RWPE1 (cell line): ENCODE measurements around the gene RNPS1.

Experiments
- CTCF ChIA-PET: fragments of 350-600 bp; sonication (Branson Sonifier 250); formaldehyde crosslinking; extraction: SDS; loops from one replicate; lab custom pipeline; 2021; lab: Yijun Ruan, JAX
- POLR2A ChIA-PET: fragments of 400-600 bp; formaldehyde crosslinking; extraction: SDS; loops from one replicate; lab custom pipeline; 2020; ENCODE audit warnings: antibody characterized with exemption; ENCODE audit not compliant: low non-redundant PET; lab: Yijun Ruan, JAX
- DNase-seq: peaks from one replicate; pipeline ENCODE4 v3.0.0; 2012; ENCODE audit warnings: low spot score
- H3K27ac ChIP-seq: fragments of 450-650 bp; 2 replicates; pipeline ENCODE4 v1.5.1; 2017
- TF ChIP-seq, protein P1 (sequence below): fragments of 450-650 bp; conservative IDR thresholded peaks from 2 replicates; pipeline ENCODE4 v1.5.1; 2017; ENCODE audit warnings: low read depth, mild to moderate bottlenecking

RNPS1 gene

GRCh38 chr16:2208772-2209171 is 59.2 kb downstream of the RNPS1 start:
- peak overlapping the region; percentile 93 for H3K27ac ChIP-seq
- CTCF ChIA-PET: interaction anchor here (0.7 kb wide), 1 partner anchor 68 kb away, joined by 3 read pairs; no protein-coding TSS in a partner anchor
- POLR2A ChIA-PET: no interaction called here
- TF ChIP-seq, protein P1, sequence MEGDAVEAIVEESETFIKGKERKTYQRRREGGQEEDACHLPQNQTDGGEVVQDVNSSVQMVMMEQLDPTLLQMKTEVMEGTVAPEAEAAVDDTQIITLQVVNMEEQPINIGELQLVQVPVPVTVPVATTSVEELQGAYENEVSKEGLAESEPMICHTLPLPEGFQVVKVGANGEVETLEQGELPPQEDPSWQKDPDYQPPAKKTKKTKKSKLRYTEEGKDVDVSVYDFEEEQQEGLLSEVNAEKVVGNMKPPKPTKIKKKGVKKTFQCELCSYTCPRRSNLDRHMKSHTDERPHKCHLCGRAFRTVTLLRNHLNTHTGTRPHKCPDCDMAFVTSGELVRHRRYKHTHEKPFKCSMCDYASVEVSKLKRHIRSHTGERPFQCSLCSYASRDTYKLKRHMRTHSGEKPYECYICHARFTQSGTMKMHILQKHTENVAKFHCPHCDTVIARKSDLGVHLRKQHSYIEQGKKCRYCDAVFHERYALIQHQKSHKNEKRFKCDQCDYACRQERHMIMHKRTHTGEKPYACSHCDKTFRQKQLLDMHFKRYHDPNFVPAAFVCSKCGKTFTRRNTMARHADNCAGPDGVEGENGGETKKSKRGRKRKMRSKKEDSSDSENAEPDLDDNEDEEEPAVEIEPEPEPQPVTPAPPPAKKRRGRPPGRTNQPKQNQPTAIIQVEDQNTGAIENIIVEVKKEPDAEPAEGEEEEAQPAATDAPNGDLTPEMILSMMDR: no peak
- no peak for DNase-seq

GRCh38 chr16:2208308-2208707 is 59.6 kb downstream of the RNPS1 start:
- CTCF ChIA-PET: interaction anchor here (0.5 kb wide), 1 partner anchor 70 kb away, joined by 3 read pairs; no protein-coding TSS in a partner anchor
- POLR2A ChIA-PET: no interaction called here
- TF ChIP-seq, protein P1: no peak
- H3K27ac ChIP-seq: peak overlapping the region; percentile 93
- no peak for DNase-seq

DNA sequence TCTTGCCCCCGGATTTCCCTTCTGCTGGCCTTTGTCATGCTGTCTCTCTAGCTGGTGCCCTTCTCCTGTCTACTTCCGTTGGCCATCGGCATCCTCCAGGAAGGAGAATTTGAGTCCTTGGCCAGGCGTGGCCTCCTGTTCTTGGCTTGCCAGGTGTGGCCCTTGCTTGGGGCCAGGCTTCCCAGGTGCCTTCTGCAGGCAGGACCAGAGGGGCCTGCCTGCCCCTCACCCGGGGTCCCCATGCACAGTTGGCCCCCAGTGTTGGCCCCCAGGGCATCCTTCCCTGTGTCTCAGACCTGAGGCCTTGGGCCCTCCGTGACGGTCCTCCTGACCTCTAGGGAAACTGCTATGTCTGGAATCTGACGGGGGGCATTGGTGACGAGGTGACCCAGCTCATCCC is 60.1 kb downstream of the RNPS1 start:
- CTCF ChIA-PET: interaction anchor here (0.5 kb wide), 1 partner anchor 70 kb away, joined by 3 read pairs; no protein-coding TSS in a partner anchor
- POLR2A ChIA-PET: no interaction called here
- TF ChIP-seq, protein P1: no peak
- H3K27ac ChIP-seq: peak overlapping the region; percentile 93
- no peak for DNase-seq

- H3K27ac ChIP-seq: peak overlapping the region; percentile 93
- no peak for DNase-seq
- ChIA-PET CTCF (interaction anchor here (0.5 to 1.4 kb wide), 4 partner anchors 12 to 203 kb away, joined by 3 to 5 read pairs (median 4); no protein-coding TSS in a partner anchor), POLR2A (no interaction called here)
- TF ChIP-seq, protein P1: no peak
Measured at GRCh38 chr16:2206780-2207433, 61.0 kb downstream of the RNPS1 start.

DNA sequence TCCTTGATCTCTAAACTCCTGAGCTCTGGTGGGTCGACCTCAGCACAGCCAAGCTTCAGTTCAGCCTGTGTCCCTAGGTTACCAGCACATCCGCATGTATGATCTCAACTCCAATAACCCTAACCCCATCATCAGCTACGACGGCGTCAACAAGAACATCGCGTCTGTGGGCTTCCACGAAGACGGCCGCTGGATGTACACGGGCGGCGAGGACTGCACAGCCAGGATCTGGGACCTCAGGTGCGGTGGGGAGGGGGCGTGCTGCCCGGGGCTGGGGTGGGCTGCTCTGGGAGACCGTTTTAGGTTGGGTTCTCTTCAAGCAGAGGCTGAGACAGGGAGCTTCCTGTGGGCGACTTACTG is 61.5 kb downstream of the RNPS1 start:
- peak overlapping the region; percentile 93 for H3K27ac ChIP-seq
- ChIA-PET POLR2A (no interaction called here), CTCF (interaction anchor here (0.7 to 1.4 kb wide), 3 partner anchors 11 to 202 kb away, joined by 3 to 5 read pairs (median 4); no protein-coding TSS in a partner anchor)
- TF ChIP-seq, protein P1: no peak
- DNase-seq: no peak

GRCh38 chr16:2205967-2206313 is 62.0 kb downstream of the RNPS1 start:
- TF ChIP-seq, protein P1: no peak
- DNase-seq: no peak
- H3K27ac ChIP-seq: peak overlapping the region; percentile 93
- ChIA-PET POLR2A (interaction anchor here (0.6 to 0.8 kb wide), 3 partner anchors 79 to 221 kb away, joined by 3 read pairs; no protein-coding TSS in a partner anchor), CTCF (interaction anchor here (0.9 to 1.3 kb wide), 3 partner anchors 11 to 46 kb away, joined by 4 to 7 read pairs (median 5); no protein-coding TSS in a partner anchor)
